Stomach (tissue), 9 donors: ENCODE measurements around the gene PTPRD. TPM values are rescaled to one million over a fixed set of nuclear protein-coding genes. Genes with fewer than 3 reads are reported as not detected.

ENCODE experiments used
- DNase-seq, 2 donors: peaks; one replicate each; pipeline versions ENCODE4 v3.0.0 to v3.0.0-alpha.2; 2013 to 2019
- H3K27ac ChIP-seq, 5 donors: fragments of 200-600 bp in 4 of 5; sonication (generic) in 4 of 5; one replicate each; pipeline ENCODE4 v1.5.1; 2013 to 2019; ENCODE audit warnings: mild to moderate bottlenecking in 1 of 5, moderate library complexity in 1 of 5
- H3K27me3 ChIP-seq, 3 donors: fragments of 200-600 bp; sonication (generic); one replicate each; pipeline ENCODE4 v1.5.1; 2017 to 2019; ENCODE audit warnings: mixed run types in 1 of 3
- H3K36me3 ChIP-seq, 4 donors: fragments of 200-600 bp; sonication (generic); 1 replicate in 3 of 4; 2 replicates in 1 of 4; pipeline ENCODE4 v1.5.1; 2016 to 2019
- H3K4me1 ChIP-seq, 4 donors: fragments of 200-600 bp; sonication (generic); one replicate each; pipeline ENCODE4 v1.5.1; 2016 to 2019
- H3K4me3 ChIP-seq, 4 donors: fragments of 200-600 bp; sonication (generic) in 3 of 4; one replicate each; pipeline ENCODE4 v1.5.1; 2016 to 2019; ENCODE audit warnings: mild to moderate bottlenecking in 1 of 4
- H3K9me3 ChIP-seq, 4 donors: fragments of 200-600 bp; sonication (generic); one replicate each; pipeline ENCODE4 v1.5.1; 2016 to 2019
- EP300 ChIP-seq: sonication (generic); formaldehyde crosslinking; IDR thresholded peaks from one replicate; pipeline ENCODE4 v1.6.1; 2017; ENCODE audit warnings: antibody characterized with exemption
- POLR2A ChIP-seq, 4 donors: fragments of 450-650 bp; IDR thresholded peaks; one replicate each; pipeline ENCODE4 v1.6.1; 2016; ENCODE audit warnings: antibody characterized with exemption in 4 of 4, control low read depth in 2 of 4, mild to moderate bottlenecking in 1 of 4, moderate library complexity in 1 of 4
- POLR2AphosphoS5 ChIP-seq, 3 donors: sonication (generic); formaldehyde crosslinking; IDR thresholded peaks; one replicate each; pipeline ENCODE4 v1.6.1; 2016; ENCODE audit warnings: antibody characterized with exemption in 3 of 3
- WGBS, 5 donors: extraction: QIAGEN DNeasy Blood & Tissue Kit in 3 of 5; methylation state at CpG; one replicate each; pipeline versions ENCODE4 v1.1.5 to v1.1.7; 2013 to 2018; 5-methylcytosine and 5-hydroxymethylcytosine counted together
- intact Hi-C: fragments of 100-400 bp; cut with DNase I; formaldehyde crosslinking; loops from one replicate; pipeline ENCODE4 v1.15.1; 2023; ENCODE audit warnings: low total_unique reads
- polyA plus RNA-seq, 3 donors: library from polyadenylated mRNA; stranded (reverse); fragments of 200-250 nt; gene quantifications; one replicate each; pipeline ENCODE4 v1.2.3, GENCODE V29; 2013
- total RNA-seq, 5 donors: library from RNA; depleted of rRNA; stranded (reverse); fragments of >200 nt; gene quantifications; one replicate each; pipeline versions ENCODE4 v1.1.0 to v1.2.3, GENCODE V29; 2014 to 2016
- TF ChIP-seq, protein P1 (sequence below), 7 experiments: fragments of 450-650 bp in 4 of 7; fragments of 200-600 bp in 3 of 7; sonication (generic) in 3 of 7; IDR thresholded peaks; one replicate each; pipeline ENCODE4 v1.5.1; 2016 to 2019; ENCODE audit warnings: antibody characterized with exemption in 7 of 7, control low read depth in 2 of 7, mild to moderate bottlenecking in 1 of 7
- donor health status: healthy with polysubstance abuse.
- donor health status: Bipolar disorder and iron deficiency.
- donor health status: healthy.

Gene PTPRD
- total and polyA plus RNA-seq, 8 donors, result 0.12 to 53.1 (median 1.2) TPM

DNA sequence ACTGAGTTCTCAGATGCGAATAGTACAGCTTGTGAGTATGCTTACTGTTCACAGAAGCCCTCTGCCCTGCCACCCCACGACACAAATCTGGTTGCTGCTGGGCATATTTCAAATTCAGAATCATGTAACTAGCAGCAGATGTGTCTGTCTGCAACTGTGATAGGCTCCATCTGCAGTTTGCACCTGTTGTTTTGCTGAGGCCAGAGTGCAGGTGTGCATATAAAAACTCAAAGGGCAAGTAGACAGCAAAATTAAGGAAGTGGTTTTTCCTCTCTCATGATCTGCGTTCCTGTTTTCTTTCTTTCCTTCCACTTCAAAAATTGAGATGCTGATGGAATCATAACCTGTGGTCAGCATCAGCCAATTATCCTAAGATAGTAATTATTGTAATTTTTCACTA, 1000.5 kb downstream of the PTPRD start:
- no peak overlapping the region for H3K4me3 ChIP-seq
- no peaks in the 10 kb centered on the region for H3K27me3 ChIP-seq
- H3K27ac ChIP-seq, result no peak overlapping the region
- WGBS, 5 donors, result 45 to 66% (median 53%) methylated on average over 3 of the region's 3 CpGs
- H3K4me1 ChIP-seq, result no peaks in the 10 kb centered on the region
- DNase-seq, result peak in 1 of 2 donors; percentile 49
- TF ChIP-seq POLR2AphosphoS5 (IDR thresholded peaks at IDR 0.05) (no peak), EP300 (no peak)
- H3K9me3 ChIP-seq, result no peaks in the 10 kb centered on the region
- no peaks in the 10 kb centered on the region for H3K36me3 ChIP-seq
- intact Hi-C loops, result no loop called here

DNA sequence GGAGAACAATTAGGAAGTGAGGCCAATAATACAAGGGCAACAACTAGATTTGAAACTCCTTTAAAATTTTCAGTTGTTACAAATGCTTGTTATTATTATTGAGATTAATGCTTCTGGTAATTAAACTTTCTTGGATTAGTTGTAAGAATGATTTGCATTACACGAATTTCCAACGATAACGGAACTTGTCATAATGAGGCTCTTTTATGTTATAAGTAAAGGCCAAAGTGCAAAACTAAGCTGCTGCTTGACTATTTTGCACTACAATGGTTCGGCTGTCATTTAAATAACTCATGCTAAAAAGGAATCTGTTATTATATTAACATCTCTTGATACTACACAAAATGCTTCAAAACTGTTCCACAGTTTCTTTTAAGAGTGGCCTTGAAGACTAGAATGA, 1007.1 kb downstream of the PTPRD start:
- no peak overlapping the region for H3K27ac ChIP-seq
- 64 to 76% (median 71%) methylated on average over 4 of the region's 4 CpGs for WGBS, 5 donors
- no peaks in the 10 kb centered on the region for H3K4me1 ChIP-seq
- no peak for DNase-seq
- TF ChIP-seq EP300, result no peak
- TF ChIP-seq POLR2AphosphoS5 (IDR thresholded peaks at IDR 0.05), result no peak
- TF ChIP-seq, protein P1, sequence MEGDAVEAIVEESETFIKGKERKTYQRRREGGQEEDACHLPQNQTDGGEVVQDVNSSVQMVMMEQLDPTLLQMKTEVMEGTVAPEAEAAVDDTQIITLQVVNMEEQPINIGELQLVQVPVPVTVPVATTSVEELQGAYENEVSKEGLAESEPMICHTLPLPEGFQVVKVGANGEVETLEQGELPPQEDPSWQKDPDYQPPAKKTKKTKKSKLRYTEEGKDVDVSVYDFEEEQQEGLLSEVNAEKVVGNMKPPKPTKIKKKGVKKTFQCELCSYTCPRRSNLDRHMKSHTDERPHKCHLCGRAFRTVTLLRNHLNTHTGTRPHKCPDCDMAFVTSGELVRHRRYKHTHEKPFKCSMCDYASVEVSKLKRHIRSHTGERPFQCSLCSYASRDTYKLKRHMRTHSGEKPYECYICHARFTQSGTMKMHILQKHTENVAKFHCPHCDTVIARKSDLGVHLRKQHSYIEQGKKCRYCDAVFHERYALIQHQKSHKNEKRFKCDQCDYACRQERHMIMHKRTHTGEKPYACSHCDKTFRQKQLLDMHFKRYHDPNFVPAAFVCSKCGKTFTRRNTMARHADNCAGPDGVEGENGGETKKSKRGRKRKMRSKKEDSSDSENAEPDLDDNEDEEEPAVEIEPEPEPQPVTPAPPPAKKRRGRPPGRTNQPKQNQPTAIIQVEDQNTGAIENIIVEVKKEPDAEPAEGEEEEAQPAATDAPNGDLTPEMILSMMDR (IDR thresholded peaks at IDR 0.05), result no peak
- TF ChIP-seq POLR2A (IDR thresholded peaks at IDR 0.05), result no peak
- no peaks in the 10 kb centered on the region for H3K9me3 ChIP-seq
- no peaks in the 10 kb centered on the region for H3K27me3 ChIP-seq
- no peaks in the 10 kb centered on the region for H3K36me3 ChIP-seq
- intact Hi-C loops, result no loop called here
- no peak overlapping the region for H3K4me3 ChIP-seq

DNA sequence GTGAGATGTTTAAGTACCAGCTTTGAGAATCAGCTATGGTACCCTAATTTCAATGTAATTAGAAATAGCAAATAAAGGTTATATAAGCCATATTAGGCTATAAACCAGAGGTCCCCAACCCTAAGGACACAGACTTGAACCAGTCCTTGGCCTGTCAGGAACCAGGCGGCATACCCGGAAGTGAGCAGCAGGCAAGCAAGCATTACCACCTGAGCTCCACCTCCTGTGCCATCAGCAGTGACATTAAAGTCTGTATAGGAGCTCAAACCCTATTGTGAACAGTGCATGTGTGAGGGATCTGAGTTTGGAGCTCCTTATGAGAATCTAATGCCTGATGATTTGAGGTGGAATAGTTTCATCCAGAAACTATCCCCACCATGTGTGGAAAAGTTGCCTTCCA, 1009.5 kb downstream of the PTPRD start:
- Histone ChIP-seq H3K36me3 (no peaks in the 10 kb centered on the region), H3K9me3 (no peaks in the 10 kb centered on the region), H3K4me1 (no peaks in the 10 kb centered on the region), H3K27ac (no peak overlapping the region), H3K27me3 (no peaks in the 10 kb centered on the region), H3K4me3 (no peak overlapping the region)
- DNase-seq, result no peak
- WGBS, 5 donors, result 73 to 91% (median 85%) methylated on average over 2 of the region's 2 CpGs
- intact Hi-C loops, result no loop called here
- TF ChIP-seq EP300 (no peak), POLR2AphosphoS5 (IDR thresholded peaks at IDR 0.05) (no peak), POLR2A (IDR thresholded peaks at IDR 0.05) (no peak)

DNA sequence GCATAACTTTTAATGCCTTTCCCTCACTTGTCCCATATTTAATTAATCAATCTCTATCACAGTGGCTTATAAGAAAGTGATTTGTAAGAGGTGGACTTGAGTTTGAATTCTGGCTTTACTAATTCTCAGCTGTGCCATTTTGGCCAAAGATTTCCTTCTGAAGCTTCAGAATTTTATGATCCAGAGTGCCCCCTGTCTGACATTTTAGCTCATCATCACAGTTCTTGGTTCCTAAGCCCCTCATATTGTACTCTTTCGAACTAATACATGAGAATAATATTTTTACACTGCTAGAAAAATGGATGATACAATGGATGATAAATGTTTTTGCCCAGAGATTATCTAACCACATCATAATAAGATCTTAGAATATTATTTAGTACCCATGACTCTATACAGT, 1014.1 kb downstream of the PTPRD start:
- 69 to 84% (median 81%) methylated on average over 1 of the region's 1 CpG for WGBS, 5 donors
- Histone ChIP-seq H3K36me3 (no peaks in the 10 kb centered on the region), H3K4me1 (no peaks in the 10 kb centered on the region), H3K4me3 (no peak overlapping the region), H3K27ac (no peak overlapping the region), H3K9me3 (no peaks in the 10 kb centered on the region), H3K27me3 (no peaks in the 10 kb centered on the region)
- intact Hi-C loops, result no loop called here
- DNase-seq, result no peak
- TF ChIP-seq POLR2A (IDR thresholded peaks at IDR 0.05) (no peak), POLR2AphosphoS5 (IDR thresholded peaks at IDR 0.05) (no peak), EP300 (no peak)
- TF ChIP-seq, protein P1 (IDR thresholded peaks at IDR 0.05), result no peak

DNA sequence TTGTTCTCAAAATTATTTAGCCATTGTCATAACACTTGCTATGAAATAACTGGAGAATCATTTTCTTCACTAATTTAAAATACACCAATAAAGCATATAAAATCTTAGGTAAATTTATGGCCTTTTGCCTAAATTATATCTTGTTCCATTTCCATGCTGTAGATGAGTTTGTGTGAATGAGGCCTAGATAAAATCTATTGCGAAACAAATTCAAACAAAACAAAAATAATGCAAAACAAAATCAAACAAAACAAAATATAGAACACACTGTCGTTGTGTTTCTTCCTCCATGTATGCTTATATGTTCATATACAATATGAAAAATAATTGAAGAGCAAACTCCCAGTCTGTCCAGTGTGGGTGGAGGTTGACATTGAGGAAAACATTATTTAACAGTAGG, 1020.7 kb downstream of the PTPRD start:
- Histone ChIP-seq H3K27me3 (no peaks in the 10 kb centered on the region), H3K4me1 (no peaks in the 10 kb centered on the region), H3K4me3 (no peak overlapping the region), H3K27ac (no peak overlapping the region), H3K36me3 (no peaks in the 10 kb centered on the region), H3K9me3 (no peaks in the 10 kb centered on the region)
- WGBS, 5 donors, result 59 to 86% (median 83%) methylated on average over 2 of the region's 2 CpGs
- TF ChIP-seq, protein P1 (IDR thresholded peaks at IDR 0.05), result no peak
- TF ChIP-seq POLR2A (IDR thresholded peaks at IDR 0.05) (no peak), POLR2AphosphoS5 (IDR thresholded peaks at IDR 0.05) (no peak), EP300 (no peak)
- DNase-seq, result no peak
- intact Hi-C loops, result no loop called here
